H1 (cell line): ENCODE data around the gene PRRT1B. TPM values are rescaled to one million over a fixed set of nuclear protein-coding genes. Genes with fewer than 3 reads are reported as not detected.

Source experiments
- CTCF ChIA-PET: fragments of 300-600 bp; sonication (Branson Sonifier 250); formaldehyde crosslinking; loops from one replicate; lab custom pipeline; 2021; ENCODE audit not compliant: partially characterized antibody; lab: Charles Lee
- POLR2A ChIA-PET: fragments of 300-600 bp; sonication (Branson Sonifier 250); formaldehyde crosslinking; loops from one replicate; lab custom pipeline; 2021; ENCODE audit warnings: inconsistent platforms; ENCODE audit not compliant: partially characterized antibody; lab: Charles Lee
- DNase-seq, 2 experiments: peaks; one replicate each; pipeline versions ENCODE4 v3.0.0 to v3.0.0-alpha.2; 2010 to 2022; ENCODE audit warnings: low spot score in 2 of 2, low read depth in 1 of 2, mixed read lengths in 1 of 2
- FAIRE-seq: peaks from 2 replicates; lab custom pipeline; 2011; peaks lifted over from hg19 to GRCh38; lab: Jason Lieb, UNC
- H2AFZ ChIP-seq: 2 replicates; pipeline ENCODE4 v1.8.1; 2012; ENCODE audit warnings: low read length, inconsistent platforms
- H2AK5ac ChIP-seq: 2 replicates; pipeline ENCODE4 v1.6.1; 2013; ENCODE audit warnings: low read depth, low read length
- H2BK120ac ChIP-seq: replicated peaks from 2 replicates; pipeline ENCODE3; 2013; ENCODE audit warnings: low read depth, low read length, inconsistent platforms
- H2BK12ac ChIP-seq: 2 replicates; pipeline ENCODE4 v1.6.1; 2013; ENCODE audit warnings: low read depth, low read length
- H2BK15ac ChIP-seq: 2 replicates; pipeline ENCODE4 v1.6.1; 2013; ENCODE audit warnings: low read length
- H2BK20ac ChIP-seq: 2 replicates; pipeline ENCODE4 v1.6.1; 2013; ENCODE audit warnings: low read length
- H2BK5ac ChIP-seq: 2 replicates; pipeline ENCODE4 v1.6.1; 2013; ENCODE audit warnings: low read depth, low read length
- H3K14ac ChIP-seq: 2 replicates; pipeline ENCODE4 v1.6.1; 2013; ENCODE audit warnings: inconsistent platforms; ENCODE audit not compliant: insufficient read length
- H3K18ac ChIP-seq: 2 replicates; pipeline ENCODE4 v1.6.1; 2013; ENCODE audit warnings: low read length; ENCODE audit errors: extremely low read depth
- H3K23ac ChIP-seq: 2 replicates; pipeline ENCODE4 v1.6.1; 2013; ENCODE audit warnings: inconsistent platforms; ENCODE audit not compliant: insufficient read length
- H3K23me2 ChIP-seq: 2 replicates; pipeline ENCODE4 v1.6.1; 2013; ENCODE audit warnings: low read depth, low read length
- H3K27ac ChIP-seq: 2 replicates; pipeline ENCODE4 v1.6.1; 2011; ENCODE audit warnings: low read depth, low read length, inconsistent platforms
- H3K27me3 ChIP-seq, 4 experiments: replicated peaks in 1 of 4; 1 replicate in 1 of 4; 2 replicates in 3 of 4; pipeline versions ENCODE4 v1.6.1 to v1.8.1; 2011 to 2013; ENCODE audit warnings: low read length in 3 of 4, mild to moderate bottlenecking in 3 of 4, inconsistent platforms in 2 of 4, mixed read lengths in 2 of 4, moderate library complexity in 1 of 4; ENCODE audit not compliant: control insufficient read depth in 3 of 4, insufficient read depth in 3 of 4; ENCODE audit errors: extremely low read depth in 1 of 4
- H3K36me3 ChIP-seq, 4 experiments: 2 replicates each; pipeline versions ENCODE4 v1.6.1 to v1.8.1; 2011 to 2013; ENCODE audit warnings: mild to moderate bottlenecking in 4 of 4, low read length in 3 of 4, moderate library complexity in 2 of 4, control low read depth in 1 of 4, inconsistent platforms in 1 of 4; ENCODE audit not compliant: insufficient read depth in 4 of 4, control insufficient read depth in 2 of 4
- H3K4ac ChIP-seq: replicated peaks from 2 replicates; pipeline ENCODE3; 2013; ENCODE audit warnings: low read length, low read depth, mixed read lengths, inconsistent platforms; ENCODE audit not compliant: insufficient read length
- H3K4me1 ChIP-seq, 4 experiments: replicated peaks in 1 of 4; 1 replicate in 1 of 4; 2 replicates in 3 of 4; pipeline versions ENCODE4 v1.6.1 to v1.8.1; 2011 to 2013; ENCODE audit warnings: low read length in 3 of 4, inconsistent platforms in 2 of 4, mixed read lengths in 1 of 4; ENCODE audit not compliant: insufficient read depth in 4 of 4, control insufficient read depth in 3 of 4
- H3K4me2 ChIP-seq, 2 experiments: 2 replicates each; pipeline versions ENCODE4 v1.6.1 to v1.8.1; 2011 to 2013; ENCODE audit warnings: low read depth in 2 of 2, low read length in 2 of 2, control low read depth in 1 of 2, inconsistent platforms in 1 of 2, mild to moderate bottlenecking in 1 of 2; ENCODE audit not compliant: insufficient read depth in 1 of 2
- H3K4me3 ChIP-seq, 4 experiments: fragments of 200-600, 300-600 bp in 1 of 4; sonication (generic), shearing (Covaris generic), sonication (Bioruptor Twin) in 1 of 4; 2 replicates each; pipeline versions ENCODE4 v1.5.1 to v1.8.1; 2011 to 2016; ENCODE audit warnings: low read length in 4 of 4, low read depth in 3 of 4, control low read depth in 2 of 4, inconsistent platforms in 2 of 4, mild to moderate bottlenecking in 2 of 4, mixed read lengths in 1 of 4, moderate library complexity in 1 of 4; ENCODE audit not compliant: insufficient read depth in 2 of 4; ENCODE audit errors: extremely low read depth in 1 of 4
- H3K56ac ChIP-seq: replicated peaks from 2 replicates; pipeline ENCODE3; 2013; ENCODE audit warnings: low read depth, mild to moderate bottlenecking, mixed read lengths, low read length, inconsistent platforms; ENCODE audit not compliant: insufficient read length
- H3K79me1 ChIP-seq: 2 replicates; pipeline ENCODE4 v1.6.1; 2013; ENCODE audit warnings: low read depth, low read length, control low read depth
- H3K79me2 ChIP-seq, 2 experiments: 2 replicates each; pipeline versions ENCODE4 v1.6.1 to v1.8.1; 2012 to 2013; ENCODE audit warnings: low read length in 2 of 2, mild to moderate bottlenecking in 2 of 2, inconsistent platforms in 1 of 2; ENCODE audit not compliant: insufficient read depth in 2 of 2, control insufficient read depth in 1 of 2
- H3K9ac ChIP-seq, 4 experiments: replicated peaks in 1 of 4; 1 replicate in 1 of 4; 2 replicates in 3 of 4; pipeline versions ENCODE4 v1.6.1 to v1.8.1; 2011 to 2013; ENCODE audit warnings: low read depth in 3 of 4, low read length in 3 of 4, control low read depth in 2 of 4, mild to moderate bottlenecking in 2 of 4, moderate library complexity in 2 of 4, inconsistent platforms in 1 of 4; ENCODE audit errors: extremely low read depth in 1 of 4
- H3K9me3 ChIP-seq, 2 experiments: 2 replicates each; pipeline versions ENCODE4 v1.6.1 to v1.8.1; 2012 to 2013; ENCODE audit warnings: mild to moderate bottlenecking in 2 of 2, moderate library complexity in 2 of 2, control low read depth in 1 of 2, inconsistent platforms in 1 of 2, low read depth in 1 of 2, low read length in 1 of 2, mixed read lengths in 1 of 2; ENCODE audit not compliant: insufficient read depth in 2 of 2
- H4K20me1 ChIP-seq, 2 experiments: replicated peaks in 1 of 2; 2 replicates each; pipeline versions ENCODE3 to v1.8.1; 2011 to 2013; ENCODE audit warnings: inconsistent platforms in 2 of 2, low read length in 2 of 2, mild to moderate bottlenecking in 1 of 2; ENCODE audit not compliant: insufficient read depth in 2 of 2, control insufficient read depth in 1 of 2
- H4K5ac ChIP-seq: 2 replicates; pipeline ENCODE4 v1.6.1; 2013; ENCODE audit warnings: low read length, low read depth, mixed read lengths, inconsistent platforms; ENCODE audit not compliant: insufficient read length
- H4K8ac ChIP-seq: 2 replicates; pipeline ENCODE4 v1.8.0; 2013; ENCODE audit warnings: mild to moderate bottlenecking, moderate library complexity, low read length, inconsistent platforms; ENCODE audit not compliant: insufficient read depth; ENCODE audit errors: extremely low read depth
- H4K91ac ChIP-seq: replicated peaks from 2 replicates; pipeline ENCODE3; 2013; ENCODE audit warnings: low read length, mixed read lengths, inconsistent platforms; ENCODE audit not compliant: insufficient read length
- BRCA1 ChIP-seq: IDR thresholded peaks from 2 replicates; pipeline ENCODE4 v1.6.1; 2012; ENCODE audit warnings: low read depth, low read length, improper control_type of control experiment
- E2F6 ChIP-seq: IDR thresholded peaks from 2 replicates; pipeline ENCODE4 v1.6.1; 2012; ENCODE audit warnings: inconsistent platforms
- GABPA ChIP-seq: IDR thresholded peaks from 2 replicates; pipeline ENCODE4 v1.6.1; 2011; ENCODE audit warnings: mild to moderate bottlenecking, low read length, moderate library complexity, borderline replicate concordance; ENCODE audit not compliant: insufficient read depth
- HDAC2 ChIP-seq, 2 experiments: fragments of 300-600 bp in 1 of 2; sonication (generic) in 1 of 2; IDR thresholded peaks; 2 replicates each; pipeline ENCODE4 v1.6.1; 2011 to 2012; ENCODE audit warnings: low read depth in 2 of 2, low read length in 2 of 2, mild to moderate bottlenecking in 2 of 2, moderate library complexity in 2 of 2, borderline replicate concordance in 1 of 2, inconsistent platforms in 1 of 2
- SRF ChIP-seq: IDR thresholded peaks from 2 replicates; pipeline ENCODE4 v1.6.1; 2011; ENCODE audit warnings: mild to moderate bottlenecking, low read depth, low read length, moderate library complexity
- TAF1 ChIP-seq: IDR thresholded peaks from 2 replicates; pipeline ENCODE4 v1.6.1; 2011; ENCODE audit warnings: mild to moderate bottlenecking, low read depth, low read length
- WGBS, 2 experiments: shearing (Covaris generic) in 1 of 2; methylation state at CpG; one replicate each; pipeline versions ENCODE4 v1.1.6 to v1.1.7; 2013 to 2015; ENCODE audit warnings: low lambda C conversion rate in 2 of 2, mixed read lengths in 2 of 2, inconsistent platforms in 1 of 2, low coverage in 1 of 2, missing lambda C conversion rate in 1 of 2; ENCODE audit not compliant: insufficient replicate concordance in 2 of 2, insufficient coverage in 1 of 2, insufficient read length in 1 of 2; ENCODE audit errors: extremely low coverage in 1 of 2, missing lambda C conversion rate in 1 of 2; 5-methylcytosine and 5-hydroxymethylcytosine counted together
- polyA plus RNA-seq, 7 experiments: library from polyadenylated mRNA; depleted of rRNA in 3 of 7; stranded (reverse) in 5 of 7; unstranded in 2 of 7; fragments of >200 nt in 5 of 7; fragments of 200-250 nt in 2 of 7; gene quantifications; 1 replicate in 5 of 7; 2 replicates in 1 of 7; 4 replicates in 1 of 7; pipeline versions ENCODE4 v1.2.1 to v1.2.3, GENCODE V29; 2011 to 2013; ENCODE audit warnings: missing spikeins in 2 of 7, mixed read lengths in 2 of 7
- total RNA-seq: library from RNA; stranded (reverse); fragmentation: NEBNext Ultra II Directional; extraction: Animal tissue kit (Norgen Biotek cat#: 25700); gene quantifications from 2 replicates; pipeline ENCODE4 v1.2.1, GENCODE V29; 2021
- TF ChIP-seq, protein P1 (sequence below), 3 experiments: IDR thresholded peaks; 1 replicate in 2 of 3; 2 replicates in 1 of 3; pipeline versions ENCODE4 v1.5.1 to v1.6.1; 2011; ENCODE audit warnings: low read length in 3 of 3, mild to moderate bottlenecking in 3 of 3, inconsistent platforms in 2 of 3, low read depth in 1 of 3, moderate library complexity in 1 of 3; ENCODE audit not compliant: insufficient read depth in 1 of 3; ENCODE audit errors: control extremely low read depth in 1 of 3

PRRT1B gene
- total and polyA plus RNA-seq, 2 of the 8 experiments (the other 6 are each of a cell fraction or from before 2014, with no cell fraction given), result 0.30 to 1.2 TPM

GRCh38 chr9:131589124-131589711 is 43.9 kb downstream of the PRRT1B start:
- Histone ChIP-seq H2BK5ac (no peak overlapping the region), H3K23ac (no peak overlapping the region), H2BK120ac (no peak overlapping the region), H2BK12ac (no peak overlapping the region), H3K4me3 (no peak overlapping the region), H4K20me1 (peaks cover 0 to 4% of the 10 kb centered on the region in 2 experiments), H3K18ac (no peak overlapping the region), H4K91ac (no peak overlapping the region), H3K56ac (no peak overlapping the region), H3K79me1 (no peaks in the 10 kb centered on the region), H3K79me2 (no peaks in the 10 kb centered on the region), H2BK15ac (no peak overlapping the region), H3K23me2 (no peaks in the 10 kb centered on the region), H2BK20ac (no peak overlapping the region), H3K27ac (no peak overlapping the region), H2AK5ac (no peak overlapping the region), H3K4me1 (no peaks in the 10 kb centered on the region), H4K8ac (no peak overlapping the region), H3K9ac (no peak overlapping the region), H3K9me3 (no peaks in the 10 kb centered on the region), H3K4me2 (no peak overlapping the region), H4K5ac (no peak overlapping the region), H3K4ac (no peak overlapping the region), H3K27me3 (no peaks in the 10 kb centered on the region), H3K14ac (no peak overlapping the region), H3K36me3 (peaks cover 0 to 2% (median under 1%) of the 10 kb centered on the region in 4 experiments; a peak in 4 of 8 replicates), H2AFZ (no peak overlapping the region)
- CTCF ChIA-PET, result interaction anchor here (1.2 to 3.3 kb wide), 7 partner anchors 9 to 155 kb away, joined by 3 to 21 read pairs (median 5); partner anchors contain the start of gene RAPGEF1
- 90% methylated on average over 16 of the region's 16 CpGs; no CpG with 5 or more reads in 1 of the 2 experiments for WGBS, 2 experiments
- POLR2A ChIA-PET, result no interaction called here
- no peak for FAIRE-seq
- DNase-seq, result no peak
- TF ChIP-seq GABPA, result no peak
- TF ChIP-seq, protein P1, sequence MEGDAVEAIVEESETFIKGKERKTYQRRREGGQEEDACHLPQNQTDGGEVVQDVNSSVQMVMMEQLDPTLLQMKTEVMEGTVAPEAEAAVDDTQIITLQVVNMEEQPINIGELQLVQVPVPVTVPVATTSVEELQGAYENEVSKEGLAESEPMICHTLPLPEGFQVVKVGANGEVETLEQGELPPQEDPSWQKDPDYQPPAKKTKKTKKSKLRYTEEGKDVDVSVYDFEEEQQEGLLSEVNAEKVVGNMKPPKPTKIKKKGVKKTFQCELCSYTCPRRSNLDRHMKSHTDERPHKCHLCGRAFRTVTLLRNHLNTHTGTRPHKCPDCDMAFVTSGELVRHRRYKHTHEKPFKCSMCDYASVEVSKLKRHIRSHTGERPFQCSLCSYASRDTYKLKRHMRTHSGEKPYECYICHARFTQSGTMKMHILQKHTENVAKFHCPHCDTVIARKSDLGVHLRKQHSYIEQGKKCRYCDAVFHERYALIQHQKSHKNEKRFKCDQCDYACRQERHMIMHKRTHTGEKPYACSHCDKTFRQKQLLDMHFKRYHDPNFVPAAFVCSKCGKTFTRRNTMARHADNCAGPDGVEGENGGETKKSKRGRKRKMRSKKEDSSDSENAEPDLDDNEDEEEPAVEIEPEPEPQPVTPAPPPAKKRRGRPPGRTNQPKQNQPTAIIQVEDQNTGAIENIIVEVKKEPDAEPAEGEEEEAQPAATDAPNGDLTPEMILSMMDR (IDR thresholded peaks at IDR 0.05; ENCODE audit: control extremely low read depth in 1 of 3, insufficient read depth in 1 of 3, low read depth in 1 of 3, low read length in 3 of 3), result no peak
- no peak for TF ChIP-seq E2F6
- no peak for TF ChIP-seq HDAC2 (IDR thresholded peaks at IDR 0.05; ENCODE audit: borderline replicate concordance in 1 of 2, low read depth in 2 of 2, low read length in 2 of 2)
- no peak for TF ChIP-seq SRF
- TF ChIP-seq BRCA1, result no peak
- no peak for TF ChIP-seq TAF1
